ENCODE results near the gene SPATA13. TPM values are rescaled to one million over a fixed set of nuclear protein-coding genes. Genes with fewer than 3 reads are reported as not detected.

The SPATA13 gene
- total and polyA plus RNA-seq, 10 of the 15 experiments (the other 5 are each of a cell fraction or from before 2014, with no cell fraction given), result 2.4 to 11.1 (median 10.2) TPM

DNA sequence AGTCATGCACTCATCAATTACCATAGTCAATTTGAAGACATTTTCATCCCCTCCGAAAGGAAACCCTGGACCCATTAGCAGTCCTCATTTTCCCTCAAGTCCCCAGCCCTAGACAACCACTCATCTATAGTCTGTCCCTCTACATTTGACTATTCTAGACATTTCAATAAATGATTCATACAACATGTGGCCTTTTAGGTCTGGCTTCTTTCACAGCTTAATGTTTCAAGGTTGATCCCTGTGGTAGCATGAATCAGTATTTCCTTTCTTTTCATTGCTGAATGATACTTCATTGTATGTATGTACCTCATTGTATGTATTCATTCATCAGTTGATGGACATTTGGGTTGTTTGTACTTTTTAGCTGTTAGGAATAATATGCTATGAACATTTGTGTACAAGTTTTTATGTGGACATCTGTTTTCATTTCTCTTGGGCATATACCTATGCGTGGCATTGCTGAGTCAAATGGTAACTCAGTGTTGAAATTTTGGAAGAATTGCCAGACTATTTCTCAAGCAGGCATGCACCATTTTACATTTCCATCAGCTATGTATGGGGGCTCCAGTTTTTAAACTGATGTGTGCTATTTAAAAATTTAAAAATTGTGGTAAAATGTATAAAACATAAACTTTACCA, 18.4 kb downstream of the SPATA13 start:
- ATAC-seq, result no peak
- TF ChIP-seq BCLAF1 (IDR thresholded peaks at IDR 0.05), result no peak
- H3K79me2 ChIP-seq (ENCODE audit: control insufficient read depth, insufficient read depth, low read length), result no peaks in the 10 kb centered on the region
- intact Hi-C loops (cut with micrococcal nuclease; ENCODE audit: unreplicated experiment) (no loop called here), in situ Hi-C loops (cut with MboI) (no loop called here)
- DNase-seq (ENCODE audit: low read depth, low spot score), result no peak
- POLR2A ChIA-PET, result no interaction called here
- H3K4me1 ChIP-seq (ENCODE audit: control insufficient read depth, insufficient read depth, low read length), result no peaks in the 10 kb centered on the region
- H3K27me3 ChIP-seq (replicated peaks in 1 of 2; ENCODE audit: control insufficient read depth in 2 of 2, insufficient read depth in 2 of 2, low read length in 1 of 2), result no peaks in the 10 kb centered on the region
- H3K4me2 ChIP-seq (ENCODE audit: control insufficient read depth, insufficient read depth), result no peak overlapping the region
- no peaks in the 10 kb centered on the region for H4K20me1 ChIP-seq (ENCODE audit: control insufficient read depth, insufficient read depth)
- RAD21 ChIA-PET (ENCODE audit: unreplicated experiment), result no interaction called here
- BruUV-seq (replicated peaks), result no TSS peak
- SMC1A ChIA-PET (ENCODE audit: uncharacterized antibody, unreplicated experiment), result interaction anchor here (2.6 kb wide), 1 partner anchor 9 kb away, joined by 10 read pairs; no protein-coding TSS in a partner anchor
- CTCF ChIA-PET, result interaction anchor here (1.5 kb wide), 1 partner anchor 125 kb away, joined by 5 read pairs; no protein-coding TSS in a partner anchor
- no peaks in the 10 kb centered on the region; the same call in 2 of the 3 replicates for H3K9me3 ChIP-seq (replicated peaks; ENCODE audit: control insufficient read depth, insufficient read depth, low read length)
- 88% methylated on average over 2 of the region's 2 CpGs for WGBS (ENCODE audit: insufficient coverage, insufficient replicate concordance, low lambda C conversion rate, missing lambda C conversion rate)
- H3K36me3 ChIP-seq (ENCODE audit: control insufficient read depth in 2 of 2, insufficient read depth in 2 of 2, low read length in 1 of 2), result no peaks in the 10 kb centered on the region
- H3K4me3 ChIP-seq, result no peak overlapping the region
- no peak overlapping the region for H3K27ac ChIP-seq (ENCODE audit: control insufficient read depth, insufficient read depth)
- FAIRE-seq, result no peak
- no peak overlapping the region for H3K9ac ChIP-seq (ENCODE audit: control insufficient read depth, insufficient read depth, low read length)
- H2AFZ ChIP-seq (ENCODE audit: control insufficient read depth, low read depth, low read length), result no peak overlapping the region

GRCh38 chr13:24179486-24179850, 18.9 kb downstream of the SPATA13 start:
- no peak for FAIRE-seq
- Histone ChIP-seq H3K9ac (ENCODE audit: control insufficient read depth, insufficient read depth, low read length) (no peak overlapping the region), H3K27ac (ENCODE audit: control insufficient read depth, insufficient read depth) (no peak overlapping the region), H4K20me1 (ENCODE audit: control insufficient read depth, insufficient read depth) (no peaks in the 10 kb centered on the region), H3K9me3 (replicated peaks; ENCODE audit: control insufficient read depth, insufficient read depth, low read length) (no peaks in the 10 kb centered on the region; the same call in 2 of the 3 replicates), H3K4me3 (no peak overlapping the region), H3K4me2 (ENCODE audit: control insufficient read depth, insufficient read depth) (no peak overlapping the region), H3K79me2 (ENCODE audit: control insufficient read depth, insufficient read depth, low read length) (no peaks in the 10 kb centered on the region), H3K4me1 (ENCODE audit: control insufficient read depth, insufficient read depth, low read length) (no peaks in the 10 kb centered on the region), H3K36me3 (ENCODE audit: control insufficient read depth in 2 of 2, insufficient read depth in 2 of 2, low read length in 1 of 2) (no peaks in the 10 kb centered on the region), H3K27me3 (replicated peaks in 1 of 2; ENCODE audit: control insufficient read depth in 2 of 2, insufficient read depth in 2 of 2, low read length in 1 of 2) (no peaks in the 10 kb centered on the region), H2AFZ (ENCODE audit: control insufficient read depth, low read depth, low read length) (no peak overlapping the region)
- no peak for DNase-seq (ENCODE audit: low read depth, low spot score)
- ATAC-seq, result no peak
- ChIA-PET SMC1A (ENCODE audit: uncharacterized antibody, unreplicated experiment) (interaction anchor here (2.6 kb wide), 1 partner anchor 9 kb away, joined by 10 read pairs; no protein-coding TSS in a partner anchor), POLR2A (no interaction called here), CTCF (interaction anchor here (0.9 to 1.5 kb wide), 3 partner anchors 24 to 125 kb away, joined by 3 to 5 read pairs (median 3); no protein-coding TSS in a partner anchor), RAD21 (ENCODE audit: unreplicated experiment) (no interaction called here)
- intact Hi-C loops (cut with micrococcal nuclease; ENCODE audit: unreplicated experiment), result no loop called here
- TF ChIP-seq ZNF274 (IDR thresholded peaks at IDR 0.05; ENCODE audit: insufficient read depth, insufficient read length), result no peak
- TF ChIP-seq TCF7 (IDR thresholded peaks at IDR 0.05; ENCODE audit: borderline replicate concordance), result no peak
- TF ChIP-seq CBX5 (IDR thresholded peaks at IDR 0.05; ENCODE audit: low read depth), result no peak
- no peak for TF ChIP-seq SMAD5 (IDR thresholded peaks at IDR 0.05; ENCODE audit: low read depth)
- no peak for TF ChIP-seq ZSCAN29 (IDR thresholded peaks at IDR 0.05)
- no peak for TF ChIP-seq EGR1 (IDR thresholded peaks at IDR 0.05; ENCODE audit: borderline replicate concordance in 1 of 2, low read depth in 2 of 2, low read length in 2 of 2)
- TF ChIP-seq DPF2 (IDR thresholded peaks at IDR 0.05), result no peak
- TF ChIP-seq CHD2 (IDR thresholded peaks at IDR 0.05; ENCODE audit: borderline replicate concordance, low read depth, low read length), result no peak
- no peak for TF ChIP-seq RB1 (IDR thresholded peaks at IDR 0.05; ENCODE audit: borderline replicate concordance)
- no peak for TF ChIP-seq PAX5 (IDR thresholded peaks at IDR 0.05; ENCODE audit: borderline replicate concordance, low read depth, low read length)
- no peak for TF ChIP-seq RBBP5 (conservative IDR thresholded peaks at IDR 0.05)
- WGBS (ENCODE audit: insufficient coverage, insufficient replicate concordance, low lambda C conversion rate, missing lambda C conversion rate), result 37% methylated on average over 1 of the region's 1 CpG
- no TSS peak for BruUV-seq (replicated peaks)
- in situ Hi-C loops (cut with MboI), result no loop called here

Data from GM12878 (cell line).